CD4-positive, CD25-positive, alpha-beta regulatory T cell (primary cell): ENCODE measurements around the gene SHANK3. TPM values are rescaled to one million over a fixed set of nuclear protein-coding genes. Genes with fewer than 3 reads are reported as not detected.

Experiments
- ATAC-seq, 2 donors: fragments of 150-1000 bp; cut with Tn5 transposase; one replicate each; pipeline ENCODE4 v1.10.0; 2021; ENCODE audit warnings: low read depth in 2 of 2, moderate number of reproducible peaks in 2 of 2, moderate library complexity in 1 of 2
- DNase-seq, 3 donors: peaks; one replicate each; pipeline versions ENCODE4 v3.0.0 to v3.0.0-alpha.2; 2012 to 2022; ENCODE audit warnings: mixed read lengths in 1 of 3
- H3K27ac ChIP-seq: one replicate; pipeline ENCODE4 v1.7.0; 2013; ENCODE audit warnings: mild to moderate bottlenecking, low read length; ENCODE audit not compliant: insufficient read depth, poor library complexity, severe bottlenecking
- H3K27me3 ChIP-seq: one replicate; pipeline ENCODE4 v1.7.0; 2013; ENCODE audit warnings: low read length; ENCODE audit not compliant: control insufficient read depth, insufficient read depth
- H3K36me3 ChIP-seq: one replicate; pipeline ENCODE4 v1.7.0; 2013; ENCODE audit warnings: mild to moderate bottlenecking, low read length, moderate library complexity; ENCODE audit not compliant: control insufficient read depth, insufficient read depth
- H3K4me1 ChIP-seq: 2 replicates; pipeline ENCODE4 v1.7.0; 2013; ENCODE audit warnings: mild to moderate bottlenecking, low read length; ENCODE audit not compliant: insufficient read depth, control insufficient read depth, poor library complexity, severe bottlenecking
- H3K4me3 ChIP-seq: one replicate; pipeline ENCODE4 v1.7.0; 2013; ENCODE audit warnings: low read depth, mild to moderate bottlenecking, low read length, moderate library complexity
- H3K9me3 ChIP-seq, 2 experiments: 1 replicate in 1 of 2; 2 replicates in 1 of 2; pipeline ENCODE4 v1.7.0; 2013; ENCODE audit warnings: low read length in 2 of 2, mild to moderate bottlenecking in 1 of 2, moderate library complexity in 1 of 2; ENCODE audit not compliant: control insufficient read depth in 2 of 2
- H3K27ac Mint-ChIP-seq, 3 donors: one replicate each; pipeline ENCODE4 v1.8.0; 2020 to 2022; ENCODE audit warnings: mild to moderate bottlenecking in 3 of 3, mixed read lengths in 3 of 3, moderate library complexity in 2 of 3
- H3K27me3 Mint-ChIP-seq: one replicate; pipeline ENCODE4 v1.8.0; 2022; ENCODE audit warnings: mild to moderate bottlenecking, mixed read lengths
- H3K36me3 Mint-ChIP-seq: one replicate; pipeline ENCODE4 v1.8.0; 2020; ENCODE audit warnings: mixed read lengths
- H3K4me1 Mint-ChIP-seq, 4 donors: one replicate each; pipeline ENCODE4 v1.8.0; 2020 to 2022; ENCODE audit warnings: mixed read lengths in 4 of 4, mild to moderate bottlenecking in 1 of 4
- H3K4me3 Mint-ChIP-seq, 4 donors: one replicate each; pipeline ENCODE4 v1.8.0; 2020 to 2022; ENCODE audit warnings: mild to moderate bottlenecking in 4 of 4, mixed read lengths in 4 of 4, moderate library complexity in 3 of 4
- H3K9me3 Mint-ChIP-seq, 7 donors: one replicate each; pipeline ENCODE4 v1.8.0; 2020 to 2022; ENCODE audit warnings: mixed read lengths in 7 of 7, mild to moderate bottlenecking in 3 of 7, moderate library complexity in 2 of 7
- polyA plus RNA-seq, 4 donors: library from polyadenylated mRNA; unstranded; fragments of 300-500 nt; fragmentation: Illumina TruSeq; gene quantifications; one replicate each; pipeline ENCODE4 v1.2.3, GENCODE V29; 2021
- total RNA-seq: library from RNA; stranded (reverse); gene quantifications from one replicate; pipeline ENCODE4 v1.2.3, GENCODE V29; 2022

The SHANK3 gene
- total RNA-seq (0.67 TPM), polyA plus RNA-seq (not detected)

DNA sequence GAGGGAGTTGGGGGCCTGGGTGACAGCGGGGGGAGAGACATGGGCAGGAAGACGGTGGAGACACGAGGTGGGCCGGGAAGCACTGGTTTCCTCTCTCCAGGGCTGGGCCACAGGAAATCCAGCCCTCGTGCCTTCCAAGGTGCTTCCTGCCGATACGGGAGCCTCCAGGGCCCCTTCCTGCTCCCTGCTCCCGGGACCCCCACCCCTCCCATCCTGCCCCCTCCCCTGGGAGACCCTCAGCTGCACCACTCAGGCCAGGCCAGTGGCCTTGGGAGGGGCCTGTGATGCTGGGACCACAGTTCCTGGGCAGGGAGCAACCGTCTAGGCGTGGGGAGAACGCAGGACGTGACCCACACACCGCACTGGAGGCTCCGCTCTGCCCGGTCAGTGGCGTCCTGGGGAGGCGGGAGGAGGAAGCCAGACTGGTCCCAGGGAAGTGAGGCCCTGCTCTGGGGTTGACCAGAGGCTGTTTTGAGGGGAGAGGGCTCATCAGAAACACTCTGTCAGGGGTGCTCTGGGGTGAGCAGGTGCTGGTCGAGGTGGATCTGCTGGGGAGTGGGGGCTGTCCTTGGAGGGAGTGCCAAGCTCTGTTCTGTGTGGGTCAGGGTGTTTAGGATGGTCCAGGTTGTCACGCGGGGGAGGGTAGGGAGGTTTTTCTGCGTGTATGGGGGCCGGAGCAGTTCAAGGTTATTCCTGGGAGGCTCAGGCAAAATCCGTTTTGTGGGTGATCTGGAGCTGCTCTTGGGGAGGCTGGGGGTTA, at the start of gene SHANK3:
TSS of gene SHANK3 (plus strand) at position 353 of the 760 bp plus-strand sequence.
- ATAC-seq (no peak), DNase-seq (no peak)
- no peaks in the 10 kb centered on the region for H3K9me3 ChIP-seq
- Mint-ChIP-seq H3K27ac (peak within 1 kb of the TSS in 1 of 3 donors; percentile 36), H3K36me3 (no peaks in the 10 kb centered on the region), H3K9me3 (peaks cover 0 to 3% (median 0%) of the 10 kb centered on the region in 7 donors), H3K4me3 (peak within 1 kb of the TSS; percentile 52 to 79 (median 73)), H3K27me3 (peaks cover 47% of the 10 kb centered on the region), H3K4me1 (peaks cover 0 to 25% (median 7%) of the 10 kb centered on the region in 4 donors)
- H3K4me1 ChIP-seq = peaks cover 11% of the 10 kb centered on the region
- H3K27me3 ChIP-seq = peaks cover 14% of the 10 kb centered on the region
- H3K36me3 ChIP-seq = no peaks in the 10 kb centered on the region
- H3K4me3 ChIP-seq = no peak within 1 kb of the TSS
- no peak within 1 kb of the TSS for H3K27ac ChIP-seq

DNA sequence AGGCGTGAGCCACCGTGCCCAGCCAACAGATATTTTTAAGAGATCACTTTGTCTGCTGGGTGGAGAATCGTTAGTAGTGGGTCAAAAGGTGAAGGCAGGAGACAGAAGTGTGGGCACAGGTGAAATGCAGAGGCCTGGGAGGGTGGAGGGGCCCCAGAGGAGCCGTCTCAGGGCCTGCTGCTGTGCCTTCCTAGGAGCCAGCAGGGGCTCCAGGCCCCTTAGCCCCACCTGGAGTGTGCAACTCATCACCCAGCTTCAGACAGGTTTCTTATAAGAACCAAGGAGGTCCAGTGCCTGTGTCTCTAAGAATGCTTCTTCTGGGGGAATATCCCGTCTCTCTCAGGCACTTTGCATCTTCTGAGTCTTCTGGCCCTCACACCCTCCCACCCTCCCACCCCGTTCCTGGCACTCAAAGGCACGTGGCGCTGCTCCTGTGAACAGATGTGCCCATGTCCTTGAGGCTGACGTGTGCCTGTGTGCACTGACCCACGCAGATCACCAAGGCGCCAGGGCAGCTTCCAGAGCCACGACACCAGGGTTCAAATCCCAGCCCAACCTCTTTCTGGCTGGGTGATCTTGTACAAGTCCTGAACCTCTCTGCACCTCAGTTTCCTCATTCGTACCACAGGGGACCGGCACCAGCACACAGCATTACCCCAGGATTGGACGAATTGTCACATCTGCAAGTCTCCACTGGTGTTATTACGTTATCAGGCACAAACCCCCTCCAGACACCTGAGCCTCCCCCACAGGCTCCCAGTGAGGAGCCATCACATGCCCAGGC, 48.1 kb upstream of the SHANK3 start:
- peaks cover 0 to 61% (median 32%) of the 10 kb centered on the region in 4 donors for H3K4me1 Mint-ChIP-seq
- Histone ChIP-seq H3K9me3 (no peaks in the 10 kb centered on the region), H3K4me3 (no peak overlapping the region), H3K36me3 (peaks cover 2% of the 10 kb centered on the region), H3K27me3 (no peaks in the 10 kb centered on the region), H3K4me1 (peaks cover 60% of the 10 kb centered on the region), H3K27ac (no peak overlapping the region)
- ATAC-seq (no peak), DNase-seq (no peak)
- H3K27me3 Mint-ChIP-seq = no peaks in the 10 kb centered on the region
- H3K27ac Mint-ChIP-seq = peak overlapping the region in 1 of 3 donors; percentile 10
- peaks cover 4% of the 10 kb centered on the region for H3K36me3 Mint-ChIP-seq
- peaks cover 0 to 2% (median 0%) of the 10 kb centered on the region in 7 donors for H3K9me3 Mint-ChIP-seq
- H3K4me3 Mint-ChIP-seq = peak overlapping the region in 3 of 4 donors; percentile 31 to 68 (median 41)

DNA sequence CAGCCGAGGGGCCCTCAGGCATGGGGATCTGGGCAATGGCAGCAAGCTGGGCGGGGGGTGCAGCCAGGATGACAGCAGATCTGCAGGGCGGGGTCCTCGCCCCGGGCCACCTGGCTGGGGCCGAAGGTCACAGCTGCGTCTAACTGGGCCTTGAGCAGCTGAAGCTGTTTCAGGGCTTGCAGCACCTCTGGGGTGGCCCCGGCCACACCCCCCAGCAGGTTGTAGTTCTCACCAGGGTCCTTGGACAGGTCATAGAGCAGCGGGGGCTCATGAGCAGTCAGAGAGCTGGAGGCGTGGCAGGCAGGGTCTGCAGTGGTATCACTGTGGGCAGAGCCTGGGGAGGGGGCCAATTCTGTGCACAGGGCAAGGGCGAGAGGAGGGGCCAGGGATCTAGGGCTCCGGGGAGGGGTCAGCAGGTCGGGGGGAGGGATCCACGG, 47.5 kb upstream of the SHANK3 start:
- H3K27me3 Mint-ChIP-seq = no peaks in the 10 kb centered on the region
- H3K4me1 Mint-ChIP-seq = peaks cover 0 to 60% (median 31%) of the 10 kb centered on the region in 4 donors
- DNase-seq = no peak
- peaks cover 4% of the 10 kb centered on the region for H3K36me3 Mint-ChIP-seq
- Histone ChIP-seq H3K36me3 (peaks cover 2% of the 10 kb centered on the region), H3K27ac (no peak overlapping the region), H3K4me3 (no peak overlapping the region), H3K4me1 (peaks cover 57% of the 10 kb centered on the region), H3K9me3 (no peaks in the 10 kb centered on the region), H3K27me3 (no peaks in the 10 kb centered on the region)
- ATAC-seq = no peak
- H3K4me3 Mint-ChIP-seq = peak overlapping the region in 3 of 4 donors; percentile 22 to 68 (median 31)
- peaks cover 0 to 2% (median 0%) of the 10 kb centered on the region in 7 donors for H3K9me3 Mint-ChIP-seq
- H3K27ac Mint-ChIP-seq = no peak overlapping the region

DNA sequence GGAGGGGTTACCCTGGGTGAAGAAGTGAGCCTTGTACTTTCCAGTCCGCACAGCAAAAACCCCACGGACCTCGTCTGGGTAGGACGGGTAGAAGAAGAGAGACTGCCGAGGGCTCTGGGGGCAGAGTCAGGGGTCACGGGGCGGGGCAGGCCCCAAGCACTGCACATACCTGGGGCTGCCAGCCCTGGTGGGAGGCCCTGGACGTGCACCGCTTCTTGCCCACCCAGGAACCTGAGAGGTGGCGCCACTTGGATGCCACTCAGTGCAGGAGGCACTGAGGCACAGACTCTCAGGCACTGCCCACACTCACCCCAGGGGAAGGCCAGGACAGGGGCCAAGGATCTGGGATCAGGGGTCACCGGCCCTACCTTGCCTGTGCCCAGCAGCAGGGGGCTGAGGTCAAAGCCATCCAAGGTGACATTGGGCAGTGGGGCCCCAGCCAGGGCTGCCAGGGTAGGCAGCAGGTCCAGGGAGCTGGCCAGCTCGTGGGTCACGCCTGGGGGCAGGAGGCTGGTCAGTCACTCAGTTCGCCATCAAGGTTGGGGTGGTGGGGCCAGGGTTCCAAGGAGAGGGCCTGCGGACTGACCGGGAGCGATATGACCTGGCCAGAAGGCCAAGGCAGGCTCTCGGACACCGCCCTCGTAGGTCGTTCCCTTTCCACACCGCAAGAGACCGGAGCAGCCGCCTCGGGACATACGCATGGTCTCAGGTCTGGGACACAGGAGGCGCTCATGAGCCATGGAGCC, 46.9 kb upstream of the SHANK3 start:
- Histone ChIP-seq H3K27ac (no peak overlapping the region), H3K27me3 (no peaks in the 10 kb centered on the region), H3K4me1 (peaks cover 52% of the 10 kb centered on the region), H3K9me3 (no peaks in the 10 kb centered on the region), H3K36me3 (peaks cover 2% of the 10 kb centered on the region), H3K4me3 (no peak overlapping the region)
- Mint-ChIP-seq H3K4me1 (peaks cover 0 to 55% (median 27%) of the 10 kb centered on the region in 4 donors), H3K27me3 (no peaks in the 10 kb centered on the region), H3K4me3 (peak overlapping the region in 2 of 4 donors; percentile 61 to 88), H3K27ac (no peak overlapping the region), H3K9me3 (peaks cover 0 to 2% (median 0%) of the 10 kb centered on the region in 7 donors), H3K36me3 (peaks cover 4% of the 10 kb centered on the region)
- DNase-seq = no peak
- ATAC-seq = no peak

DNA sequence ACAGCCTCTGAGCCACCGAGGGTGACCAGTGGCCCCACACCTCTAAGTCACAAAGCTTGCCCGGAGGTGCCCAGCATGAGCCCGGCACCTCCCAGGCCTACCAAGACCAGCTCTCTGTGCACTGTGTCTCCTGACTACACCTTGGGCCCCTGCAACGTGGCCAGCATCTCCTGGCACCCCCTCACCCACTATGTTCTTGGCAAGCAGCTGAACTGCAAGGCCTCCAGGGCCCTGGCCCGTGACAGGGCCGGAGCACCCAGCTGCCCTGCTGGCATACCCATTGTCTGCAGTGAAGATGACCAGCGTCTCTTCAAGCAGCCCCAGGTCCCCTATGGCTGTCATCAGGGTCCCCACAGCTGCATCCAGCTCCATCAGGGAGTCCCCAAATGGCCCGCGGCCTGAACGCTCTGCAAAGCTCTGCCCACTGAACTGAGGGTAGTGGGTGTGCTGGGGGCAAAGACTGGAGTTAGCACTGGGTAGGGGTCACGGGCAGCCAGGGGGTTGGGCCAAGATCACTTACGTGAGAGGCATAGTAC, 46.2 kb upstream of the SHANK3 start:
- no peaks in the 10 kb centered on the region for H3K27me3 ChIP-seq
- no peaks in the 10 kb centered on the region for H3K9me3 ChIP-seq
- peak overlapping the region in 1 of 3 donors; percentile 86 for H3K27ac Mint-ChIP-seq
- H3K4me1 ChIP-seq = peaks cover 46% of the 10 kb centered on the region
- H3K36me3 Mint-ChIP-seq = peaks cover 4% of the 10 kb centered on the region
- H3K9me3 Mint-ChIP-seq = peaks cover 0 to 2% (median 0%) of the 10 kb centered on the region in 7 donors
- no peak overlapping the region for H3K27ac ChIP-seq
- H3K36me3 ChIP-seq = peaks cover 2% of the 10 kb centered on the region
- H3K27me3 Mint-ChIP-seq = no peaks in the 10 kb centered on the region
- H3K4me1 Mint-ChIP-seq = peaks cover 0 to 49% (median 22%) of the 10 kb centered on the region in 4 donors
- no peak overlapping the region for H3K4me3 ChIP-seq
- H3K4me3 Mint-ChIP-seq = peak overlapping the region; percentile 61 to 88 (median 72)
- ATAC-seq = no peak
- DNase-seq = no peak

DNA sequence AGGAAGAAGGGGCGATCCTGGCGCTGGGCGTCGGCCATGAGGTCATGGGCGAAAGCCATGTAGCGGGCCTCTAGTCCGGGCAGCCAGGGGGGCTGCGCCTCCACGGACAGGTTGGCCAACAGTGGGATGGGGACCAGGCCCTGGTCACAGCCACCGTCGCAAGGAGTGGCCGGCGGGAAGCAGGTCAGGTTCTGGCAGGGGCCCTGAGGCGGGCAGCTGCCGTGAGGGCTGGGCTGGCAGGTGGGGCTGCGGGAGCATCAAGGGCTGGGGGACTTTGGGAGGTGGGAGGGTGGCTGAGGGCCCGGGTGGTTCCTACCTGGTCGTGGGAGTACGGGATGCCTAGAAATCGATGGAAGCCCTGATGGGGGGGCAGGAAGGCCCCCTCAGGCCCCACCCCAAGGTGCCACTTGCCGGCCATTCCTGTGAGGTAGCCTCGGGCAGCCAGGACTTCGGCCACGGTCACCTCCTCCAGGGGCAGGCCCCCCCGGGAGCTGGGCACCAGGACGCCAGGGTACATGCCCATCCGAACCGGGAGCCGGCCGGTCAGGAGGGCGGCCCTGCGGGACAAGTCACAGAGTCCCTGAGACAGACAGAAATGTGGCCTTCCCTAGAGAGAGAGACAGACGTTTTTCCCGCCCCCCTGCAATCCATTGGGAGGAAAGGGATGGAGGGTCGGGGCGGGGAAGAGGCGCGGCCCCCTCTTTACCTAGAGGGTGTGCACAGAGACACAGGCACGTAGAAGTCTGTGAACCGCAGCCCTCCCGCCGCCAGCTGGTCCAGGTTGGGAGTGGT, 45.6 kb upstream of the SHANK3 start:
- Mint-ChIP-seq H3K4me1 (peaks cover 0 to 42% (median 19%) of the 10 kb centered on the region in 4 donors), H3K27me3 (no peaks in the 10 kb centered on the region), H3K27ac (peak overlapping the region in 2 of 3 donors; percentile 17 to 86), H3K36me3 (peaks cover 4% of the 10 kb centered on the region), H3K4me3 (peak overlapping the region; percentile 82 to 94 (median 92)), H3K9me3 (peaks cover 0 to 2% (median 0%) of the 10 kb centered on the region in 7 donors)
- H3K4me3 ChIP-seq = no peak overlapping the region
- ATAC-seq = no peak
- peaks cover 2% of the 10 kb centered on the region for H3K36me3 ChIP-seq
- H3K27me3 ChIP-seq = no peaks in the 10 kb centered on the region
- peak in 1 of 3 donors; percentile 4 for DNase-seq
- H3K4me1 ChIP-seq = peaks cover 39% of the 10 kb centered on the region
- H3K27ac ChIP-seq = peak overlapping the region; percentile 79
- no peaks in the 10 kb centered on the region for H3K9me3 ChIP-seq
